Activated effector memory CD4-positive, alpha-beta T cell treated with Interleukin-2 at 50 U/mL for 16 hours (primary cell): ENCODE results near the gene ARSG.

ENCODE experiments used
- DNase-seq: peaks from one replicate; pipeline ENCODE4 v3.0.0-alpha.2; 2020

The ARSG gene

DNA sequence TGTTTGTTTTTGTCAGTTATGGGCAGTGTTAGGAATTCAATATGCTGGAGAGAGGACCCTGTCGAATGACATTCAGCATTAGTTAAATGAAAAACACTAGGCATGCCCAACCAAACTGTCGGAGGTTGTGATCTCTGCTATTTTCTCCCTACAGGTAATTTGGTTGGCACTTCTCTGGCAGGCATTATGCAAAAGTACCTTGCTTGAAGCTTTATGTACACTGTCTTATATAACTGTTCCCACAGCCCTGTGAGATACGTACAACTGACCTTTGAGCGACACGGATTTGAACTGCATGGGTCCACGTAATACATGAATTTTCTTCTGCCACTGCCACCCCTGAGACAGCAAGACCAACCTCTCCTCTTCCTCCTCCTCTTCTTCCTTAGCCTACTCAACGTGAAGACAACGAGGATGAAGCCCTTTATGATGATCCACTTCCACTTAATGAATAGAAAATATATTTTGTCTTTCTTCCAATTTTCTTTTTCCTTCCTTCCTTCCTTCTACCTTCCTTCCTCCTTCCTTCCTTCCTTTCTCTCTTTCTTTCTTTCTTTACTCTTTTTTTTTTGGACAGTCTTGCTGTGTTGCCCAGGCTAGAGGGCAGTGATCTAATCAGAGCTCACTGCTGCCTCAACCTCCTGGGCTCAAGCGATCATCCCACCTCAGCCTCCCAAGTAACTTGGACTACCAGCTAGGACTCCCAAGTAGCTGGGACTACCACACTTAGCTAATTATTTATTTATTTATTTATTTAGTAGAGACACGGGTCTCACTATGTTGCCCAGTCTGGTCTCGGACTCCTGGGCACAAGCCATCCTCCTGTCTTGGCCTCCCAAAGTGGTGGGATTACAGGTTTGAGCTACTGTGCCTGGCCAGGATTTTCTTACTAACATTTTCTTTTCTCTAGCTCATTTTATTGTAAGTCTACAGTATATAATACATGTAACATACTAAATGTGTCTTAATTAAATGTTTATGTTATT is 88.7 kb downstream of the ARSG start:
- DNase-seq: no peak

DNA sequence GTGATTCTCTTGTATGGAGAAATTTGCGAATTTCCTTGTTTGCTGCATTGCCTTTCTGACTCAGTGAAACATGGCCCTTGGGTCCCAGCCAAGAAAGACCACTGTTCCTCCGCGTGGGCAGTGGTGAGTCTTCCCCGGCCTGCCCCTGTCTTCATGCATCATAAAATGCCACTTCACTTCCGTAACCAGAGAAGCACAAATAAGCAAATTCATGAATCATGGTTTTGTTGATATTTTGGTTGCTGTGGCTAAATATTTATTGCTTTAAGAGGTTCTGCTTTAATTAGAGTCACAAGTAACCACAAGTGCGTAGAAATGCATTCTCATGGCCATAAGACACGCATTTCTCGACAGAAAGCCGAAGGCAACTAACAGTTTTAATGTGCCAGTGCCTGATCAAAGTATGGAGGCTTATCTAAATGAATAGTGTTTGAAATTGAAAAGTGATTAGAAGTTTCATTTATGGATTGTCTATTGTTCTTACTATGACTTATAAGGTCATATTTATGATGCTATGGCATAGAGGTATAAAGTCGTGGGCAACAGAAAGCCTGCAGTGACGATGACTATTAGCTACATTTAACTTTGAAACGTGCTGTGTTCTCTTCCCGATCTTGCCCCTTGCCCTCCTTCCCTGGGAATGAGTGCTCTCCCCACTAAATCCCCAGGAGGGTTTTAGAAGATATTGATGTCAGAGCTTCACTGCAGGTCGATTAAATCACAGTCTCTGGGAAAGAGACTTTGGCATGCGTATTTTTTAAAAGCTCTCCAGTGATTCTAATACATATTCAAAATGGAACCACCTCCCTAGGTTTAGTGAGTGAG is 90.0 kb downstream of the ARSG start:
- no peak for DNase-seq

DNA sequence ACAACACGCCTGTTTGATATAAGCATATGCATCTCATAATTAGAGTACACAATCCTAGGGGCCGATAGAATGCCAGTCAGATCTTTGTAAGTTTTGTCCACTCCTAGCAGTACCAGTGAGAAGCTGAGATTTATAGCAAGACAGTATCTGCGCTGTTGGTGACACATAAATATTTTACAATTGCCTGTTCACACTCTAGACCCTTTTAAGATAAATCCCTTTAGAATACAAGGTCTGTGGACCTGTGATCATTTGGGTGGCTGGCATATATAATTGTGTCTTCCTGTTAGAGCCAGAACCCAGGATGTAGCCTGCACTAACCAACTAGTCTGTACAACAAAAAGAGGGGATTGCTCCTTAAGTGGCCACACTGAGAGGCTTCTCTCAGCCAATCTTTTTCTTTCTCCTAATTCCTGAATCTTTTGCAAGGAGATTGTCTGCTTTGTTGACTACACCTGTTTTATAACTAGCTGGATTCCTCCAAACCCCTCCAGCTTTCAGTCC is 91.3 kb downstream of the ARSG start:
- DNase-seq: no peak

DNA sequence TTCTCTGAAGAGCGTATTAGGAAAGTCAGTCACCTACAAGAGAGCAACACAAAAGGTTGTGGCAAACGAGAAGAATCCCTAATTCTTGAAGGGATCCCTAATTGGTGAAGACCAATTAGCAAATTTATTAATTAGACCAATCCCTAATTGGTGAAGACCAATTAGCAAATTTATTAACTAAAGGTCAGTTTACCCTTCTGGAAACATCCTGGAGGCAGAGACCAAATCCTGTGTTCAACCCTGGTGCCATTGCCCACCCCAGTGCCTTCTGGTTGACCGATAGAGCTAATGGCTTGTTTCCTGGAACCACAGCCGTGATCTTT is 91.8 kb downstream of the ARSG start:
- DNase-seq: no peak

DNA sequence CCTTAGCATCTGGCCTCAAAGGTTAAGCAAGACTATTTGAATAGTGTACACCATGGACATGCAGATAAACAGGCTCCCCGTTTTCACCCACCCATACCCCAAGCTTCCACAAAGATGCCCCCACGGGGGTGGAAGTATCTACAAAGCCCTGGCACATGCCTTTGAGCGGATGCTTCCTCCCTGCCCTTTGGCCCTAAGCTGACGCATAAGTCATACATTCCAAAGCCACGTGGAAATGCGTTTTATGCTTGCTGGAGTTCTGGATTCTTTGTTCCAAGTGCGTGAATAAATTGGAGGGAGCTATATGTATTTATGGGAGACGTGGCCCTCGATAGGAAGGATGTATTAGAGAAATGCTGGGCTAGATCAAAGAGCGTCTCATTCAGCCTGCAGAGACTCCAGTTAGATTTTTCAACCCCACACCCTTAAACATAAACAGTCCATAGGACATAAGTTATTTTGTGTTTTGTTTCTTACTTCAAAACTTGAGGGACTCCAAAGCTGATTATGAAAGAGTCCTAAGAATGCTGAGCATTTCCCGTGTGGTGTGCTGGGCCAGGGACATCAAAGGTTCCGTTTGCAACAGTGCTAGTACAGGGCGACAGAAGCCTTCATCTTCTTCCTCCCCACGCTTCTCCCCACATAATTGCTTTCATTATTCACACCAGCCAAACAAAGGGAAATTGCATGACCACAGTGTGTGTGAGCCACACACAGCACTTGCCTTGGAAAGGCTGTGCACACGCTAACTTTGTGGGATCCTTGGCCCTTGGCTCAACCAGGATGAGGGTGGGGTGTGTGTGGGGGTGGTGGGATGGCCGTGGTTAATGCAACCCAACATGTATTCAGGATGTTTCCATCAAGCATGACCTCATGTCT is 92.4 kb downstream of the ARSG start:
- DNase-seq: no peak

DNA sequence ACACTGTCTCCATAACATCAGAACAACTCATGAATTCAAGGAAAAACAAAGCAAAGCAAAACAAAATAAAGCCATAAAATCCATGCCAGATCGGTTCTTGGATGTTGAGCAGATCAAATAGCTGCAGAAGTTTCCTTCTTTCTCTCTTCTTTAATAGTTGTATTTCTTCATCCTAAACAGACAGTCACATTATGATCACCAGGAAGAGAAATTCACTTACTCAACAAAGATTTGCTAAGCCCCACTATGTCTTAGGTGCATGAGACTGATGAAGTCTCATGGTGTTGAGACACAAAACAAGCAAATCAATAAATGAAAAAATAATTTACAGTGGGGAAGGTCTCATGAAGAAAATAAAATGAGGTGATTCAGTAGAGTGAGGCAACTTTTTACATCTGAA is 93.2 kb downstream of the ARSG start:
- no peak for DNase-seq

DNA sequence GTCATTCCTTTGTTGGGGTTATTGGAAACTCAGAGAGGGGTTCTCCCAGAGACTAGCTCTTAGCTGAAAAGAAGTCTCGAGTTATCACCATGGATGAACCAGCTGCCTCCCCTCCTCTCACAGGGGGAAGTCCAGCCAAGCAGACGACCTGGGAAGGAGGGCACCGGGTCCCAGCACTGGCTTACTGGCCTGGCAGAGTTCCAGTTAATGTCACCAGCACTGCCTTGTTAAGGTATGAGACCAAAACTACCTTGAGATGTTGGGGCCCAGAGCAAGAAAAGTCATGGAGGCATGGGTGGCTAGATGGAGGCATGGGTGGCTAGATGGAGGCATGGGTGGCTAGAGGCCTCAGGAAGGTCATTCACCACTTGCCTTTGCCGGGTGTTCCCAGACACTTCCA is 93.6 kb downstream of the ARSG start:
- no peak for DNase-seq

DNA sequence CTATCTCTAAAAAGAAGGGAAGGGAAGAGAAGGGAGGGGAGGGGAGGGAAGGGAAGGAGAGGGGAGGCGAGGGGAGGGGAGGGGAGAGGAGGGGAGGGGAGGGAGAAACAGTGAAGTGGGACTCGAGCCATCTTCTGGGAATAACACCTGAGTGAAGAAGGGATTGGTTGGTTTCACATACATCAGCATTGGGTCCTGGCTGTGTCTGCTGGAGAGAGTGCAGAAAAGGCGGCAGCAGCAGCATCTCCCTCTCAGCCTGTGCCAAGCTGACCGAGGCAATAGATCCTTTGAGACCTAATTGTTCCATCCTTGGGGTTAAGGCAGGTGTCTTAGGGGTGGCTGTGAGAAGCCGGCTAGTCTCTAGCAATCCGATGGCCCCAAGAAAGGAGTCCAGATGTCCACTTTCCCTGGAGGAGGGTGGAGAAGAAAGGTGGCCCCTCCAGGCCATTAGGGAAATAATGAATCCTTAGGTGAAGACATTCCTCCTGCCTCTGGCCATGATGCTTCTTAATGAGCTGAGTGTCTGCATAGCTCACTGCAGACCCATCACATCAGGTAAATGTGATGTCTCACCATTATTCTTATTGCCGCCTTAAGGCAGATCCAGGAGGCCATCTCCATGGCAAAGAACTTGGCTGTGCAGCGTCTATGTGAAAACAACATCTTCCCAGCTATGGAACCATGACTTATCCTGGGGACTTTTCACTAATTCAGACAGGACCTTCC is 94.4 kb downstream of the ARSG start:
- no peak for DNase-seq

DNA sequence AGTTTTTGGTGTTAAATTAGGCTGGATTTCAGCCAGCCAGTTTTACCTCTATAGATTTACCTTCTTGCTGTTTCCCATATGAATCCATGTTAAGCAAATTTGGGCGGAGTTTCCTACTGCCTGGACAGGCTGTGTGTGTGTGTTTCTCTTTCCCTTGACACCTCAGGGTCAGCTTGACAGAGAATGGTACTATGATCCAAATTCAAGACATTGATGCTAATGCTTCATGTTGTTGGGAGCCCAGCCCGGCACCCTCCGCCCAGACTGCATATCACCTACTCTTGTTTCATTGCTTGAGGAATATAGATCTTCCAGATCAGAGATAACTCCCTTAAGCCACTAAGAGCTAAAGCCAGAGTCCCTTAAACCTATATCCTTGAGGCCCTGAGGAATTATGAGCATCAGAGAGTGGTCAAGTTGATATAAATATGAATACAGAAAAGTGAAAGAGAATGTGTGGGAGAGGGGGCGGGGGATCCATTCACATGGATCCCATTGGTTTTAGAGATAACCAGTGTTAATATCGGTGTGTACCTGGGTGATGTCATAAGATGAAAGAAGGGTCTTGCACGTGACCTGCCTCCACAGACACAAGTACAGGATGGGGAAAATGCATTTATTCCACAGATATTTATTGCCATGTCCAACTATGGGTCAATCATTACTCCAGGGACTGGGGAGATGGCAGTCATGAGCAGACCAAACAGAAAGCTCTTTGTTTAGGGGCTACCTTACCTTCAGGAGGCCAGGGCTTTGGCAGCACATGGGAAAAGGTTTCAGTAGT is 96.3 kb downstream of the ARSG start:
- DNase-seq: no peak

DNA sequence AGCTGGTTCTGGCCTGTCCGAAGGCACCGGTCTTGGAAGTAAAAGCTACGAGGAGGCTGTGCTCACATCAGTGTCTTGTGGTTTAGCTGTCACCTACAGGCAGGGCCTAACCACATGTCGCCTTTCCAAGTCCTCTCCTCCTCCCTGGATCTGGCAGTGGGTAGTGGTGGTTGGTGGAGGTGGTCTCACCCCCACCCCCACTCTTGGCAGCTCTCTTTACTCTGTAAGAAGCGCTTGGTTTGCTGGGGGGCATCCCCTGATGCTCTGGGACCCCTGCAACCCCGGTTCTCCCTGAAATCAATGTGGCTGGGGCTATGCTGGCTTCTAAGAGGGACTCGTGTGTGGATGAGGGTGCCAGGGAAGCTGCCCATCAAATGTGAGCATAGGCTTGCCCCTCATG is 97.7 kb downstream of the ARSG start:
- DNase-seq: no peak

DNA sequence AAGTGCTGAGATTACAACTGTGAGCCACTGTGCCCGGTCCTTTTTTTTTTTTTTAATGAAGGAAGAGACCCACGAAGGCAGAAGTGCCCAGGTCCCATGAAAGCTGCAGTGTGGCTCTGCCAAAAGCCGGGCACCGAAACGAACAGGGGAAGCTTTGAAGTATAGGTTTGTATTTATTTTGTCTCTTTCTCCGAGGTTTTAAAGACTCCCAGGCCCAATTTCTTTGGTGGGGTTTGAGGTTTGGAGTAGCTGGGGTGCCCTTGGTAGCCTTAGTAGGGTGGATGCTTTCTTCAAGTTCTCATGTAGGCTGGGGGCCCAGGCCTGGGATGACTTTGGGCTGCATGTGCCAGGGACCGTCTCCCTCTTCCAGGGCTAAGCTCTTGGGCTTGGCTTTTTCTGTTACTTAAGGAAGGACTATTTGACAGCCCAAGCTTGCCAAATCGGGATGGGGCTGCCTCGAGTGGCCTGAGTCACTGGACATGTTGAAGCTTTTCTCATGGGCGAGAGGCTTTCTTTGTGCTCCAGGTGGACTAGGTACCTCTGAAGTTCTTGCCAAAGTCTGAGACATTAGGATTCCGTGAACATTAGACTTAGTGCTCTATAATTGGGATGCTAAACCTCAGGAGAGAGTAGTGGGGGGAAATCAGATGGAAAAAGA is 99.7 kb downstream of the ARSG start:
- DNase-seq: no peak

DNA sequence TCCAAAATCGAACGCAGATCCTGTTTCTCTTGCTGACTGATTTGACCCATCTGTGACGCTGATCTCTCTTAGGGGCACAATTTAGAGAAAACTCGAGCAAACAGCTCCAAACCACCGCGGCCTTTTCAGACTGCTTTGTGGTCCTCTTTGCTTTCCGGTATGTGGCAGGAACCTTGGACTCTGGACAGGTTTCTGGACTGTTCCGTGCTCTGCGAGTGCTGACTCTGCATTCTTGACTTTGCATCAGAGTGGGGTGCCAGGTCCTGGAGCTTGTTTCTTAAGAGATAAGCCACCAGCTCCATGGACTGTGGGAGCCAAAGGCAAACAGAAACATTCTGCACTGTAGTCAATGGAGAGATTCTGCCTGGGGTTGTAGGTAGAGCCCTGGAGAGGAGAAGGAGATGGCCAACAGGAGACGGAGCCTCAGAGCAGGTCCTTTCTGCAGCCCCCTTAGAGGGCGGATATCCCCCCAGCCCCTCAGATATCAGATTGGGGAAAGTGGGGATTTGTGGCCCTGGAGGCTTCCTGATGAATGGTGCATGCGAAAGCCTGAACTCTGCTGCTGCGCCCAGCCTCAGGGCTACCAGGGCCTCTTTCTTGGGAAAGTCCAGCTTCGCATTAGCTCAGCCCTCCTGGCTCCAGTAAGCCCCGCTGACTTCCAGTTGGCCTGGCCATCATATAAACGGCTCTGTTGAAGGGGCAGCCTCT is 100.4 kb downstream of the ARSG start:
- DNase-seq: no peak

DNA sequence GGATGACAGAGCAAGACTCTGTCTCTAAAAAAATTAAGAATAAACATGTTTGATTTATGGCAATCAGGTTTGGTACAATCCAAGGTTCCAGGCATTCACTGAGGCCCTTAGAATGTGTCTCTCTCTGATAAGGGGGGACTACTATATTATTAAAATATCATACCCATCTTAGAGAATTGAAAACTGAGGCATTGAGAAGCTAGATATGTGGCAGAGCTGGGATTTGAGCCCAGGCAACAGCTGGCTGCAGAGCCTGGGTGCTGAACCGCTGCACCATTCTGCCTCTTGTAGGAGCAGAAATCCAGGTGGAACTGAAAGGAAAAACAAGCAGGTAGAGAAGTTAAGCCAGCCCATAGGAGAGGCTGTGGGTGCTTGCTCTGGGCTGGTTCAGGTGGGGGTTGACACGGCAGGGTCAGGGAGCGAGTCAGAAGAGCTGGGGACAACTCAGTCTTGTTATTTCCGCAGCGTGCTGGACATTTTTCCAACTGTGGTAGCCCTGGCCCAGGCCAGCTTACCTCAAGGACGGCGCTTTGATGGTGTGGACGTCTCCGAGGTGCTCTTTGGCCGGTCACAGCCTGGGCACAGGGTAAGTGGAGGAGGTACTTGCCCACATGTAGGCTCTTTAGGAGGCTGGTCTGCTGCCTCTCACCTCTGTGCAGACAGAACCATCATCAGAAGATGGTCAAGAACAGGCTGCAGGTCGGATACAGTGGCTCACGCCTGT is 103.5 kb downstream of the ARSG start:
- DNase-seq: no peak

DNA sequence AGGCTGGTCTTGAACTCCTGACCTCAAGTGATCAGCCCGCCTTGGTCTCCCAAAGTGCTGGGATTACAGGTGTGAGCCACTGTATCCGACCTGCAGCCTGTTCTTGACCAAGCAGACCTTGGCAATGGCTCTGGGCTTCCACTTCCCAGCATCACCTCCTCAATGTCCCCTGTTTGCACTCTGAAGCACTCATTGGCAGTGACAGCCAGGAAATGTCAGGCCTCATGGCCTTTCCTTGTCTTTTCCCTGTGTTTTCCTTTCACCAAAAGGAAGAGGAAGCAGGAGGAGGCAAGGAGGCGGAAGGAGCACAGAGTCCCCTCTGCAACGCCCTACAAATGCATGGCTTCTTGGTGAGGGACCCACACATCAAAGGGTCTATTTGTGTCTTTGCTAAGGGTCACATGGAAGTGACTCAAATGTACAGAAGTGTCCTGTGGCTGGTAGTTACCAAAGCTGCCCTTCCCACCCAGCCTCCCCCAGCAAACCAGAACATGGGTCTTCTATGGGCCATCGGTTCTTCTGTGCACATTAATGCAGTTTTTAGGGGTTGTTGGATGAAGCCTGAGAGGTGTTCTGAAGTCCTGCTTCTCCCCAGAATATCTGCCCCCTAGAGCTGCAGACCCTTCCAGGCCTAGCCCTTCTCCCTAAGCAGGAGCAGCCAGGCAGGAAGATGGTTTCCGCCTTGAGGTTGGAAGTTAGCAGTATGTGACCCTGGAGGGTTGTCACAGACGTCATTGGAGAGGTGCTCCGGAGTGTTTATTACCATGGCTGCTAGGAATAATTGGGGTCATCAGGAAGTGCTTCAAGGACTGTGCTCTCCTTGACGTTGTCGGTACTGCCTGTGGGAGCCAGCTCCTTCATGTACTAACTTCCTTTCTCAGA is 105.2 kb downstream of the ARSG start:
- no peak for DNase-seq

DNA sequence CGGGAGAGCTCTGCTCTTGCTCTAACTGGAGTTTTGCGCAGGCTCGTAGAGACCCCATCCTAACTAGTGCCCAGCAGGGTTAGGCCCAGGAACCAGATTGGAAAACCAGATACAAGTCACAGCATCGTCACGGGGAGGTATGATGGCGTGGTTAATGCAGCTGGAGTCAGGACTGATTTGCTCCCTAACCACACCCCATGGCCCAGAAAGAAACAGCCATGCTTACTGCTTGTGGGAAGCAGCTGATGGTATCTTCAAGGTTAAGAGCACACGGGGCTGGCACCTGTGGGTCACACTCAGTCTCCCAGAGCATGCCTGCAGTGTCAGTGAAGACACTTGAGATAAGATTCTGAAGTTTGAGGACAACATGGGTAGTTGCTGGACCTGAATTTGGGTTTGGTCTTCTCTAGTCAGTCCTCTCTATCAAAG is 105.8 kb downstream of the ARSG start:
- DNase-seq: no peak

DNA sequence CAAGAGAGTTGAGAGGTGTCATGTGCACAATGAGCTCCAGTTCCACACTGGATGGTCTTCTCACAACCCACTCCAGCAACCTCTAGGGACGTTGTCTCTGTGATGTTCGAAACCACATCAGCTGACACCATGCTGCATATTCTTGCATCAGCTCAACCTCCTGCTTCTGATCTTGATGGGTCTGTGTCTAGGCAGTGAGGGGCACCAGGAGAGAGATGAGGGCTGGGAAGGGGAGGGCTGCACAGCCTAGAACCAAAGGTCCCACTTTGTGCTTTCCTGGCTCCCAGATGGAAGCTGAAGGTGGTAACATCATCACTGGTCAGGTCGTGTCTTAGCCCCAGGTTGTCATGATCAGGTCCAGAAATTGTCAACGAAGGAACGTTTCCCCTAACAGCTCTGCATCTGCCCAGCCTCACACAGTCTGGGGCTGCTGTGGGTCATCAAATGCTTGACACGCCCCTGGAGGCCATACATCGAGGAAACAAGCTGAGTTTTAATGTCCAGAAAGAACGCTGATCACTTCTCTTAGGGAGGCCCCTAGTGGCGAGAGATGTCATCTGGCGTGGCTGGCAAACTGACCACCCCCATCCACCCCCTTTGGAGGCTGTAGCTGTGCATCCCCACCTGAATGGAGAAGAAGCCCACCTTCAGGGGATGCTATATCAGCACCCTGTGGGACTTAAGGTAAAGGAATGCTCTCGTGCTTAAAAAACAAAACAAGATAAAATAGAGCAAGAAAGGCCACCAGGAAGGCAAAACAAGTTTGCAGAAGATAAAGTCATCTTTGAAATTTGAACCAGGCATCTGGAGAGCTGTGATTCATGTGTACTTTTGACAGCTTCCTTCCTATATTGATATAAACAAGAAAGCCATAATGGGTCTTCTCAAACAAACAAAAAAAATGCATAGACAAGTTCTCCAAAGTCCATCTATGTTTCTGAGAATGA is 107.7 kb downstream of the ARSG start:
- DNase-seq: no peak
